IMR-90 (cell line): Measurements from ENCODE around the gene MBTD1. TPM values are rescaled to one million over a fixed set of nuclear protein-coding genes. Genes with fewer than 3 reads are reported as not detected.

Experiments
- ATAC-seq: fragments of 200-7000 bp; cut with Tn5 transposase; 2 replicates; pipeline ENCODE4 v1.9.1; 2020; ENCODE audit warnings: low read depth, mild to moderate bottlenecking, moderate library complexity
- BruUV-seq: library from RNA; stranded (reverse); fragments of 400-500 nt; replicated peaks from 2 replicates; lab custom pipeline; 2021; lab: Mats Ljungman, UMichigan
- CTCF ChIA-PET: fragments of 300-600 bp; formaldehyde crosslinking; extraction: SDS; loops from one replicate; lab custom pipeline; 2021; ENCODE audit warnings: antibody characterized with exemption; lab: Yijun Ruan, JAX
- POLR2A ChIA-PET: fragments of 300-600 bp; sonication (Branson Sonifier 250); formaldehyde crosslinking; loops from one replicate; lab custom pipeline; 2022; ENCODE audit warnings: antibody characterized with exemption; ENCODE audit not compliant: unreplicated experiment; lab: Charles Lee
- DNase-seq: peaks from one replicate; pipeline ENCODE4 v3.0.0; 2013
- H2AFZ ChIP-seq: replicated peaks from 2 replicates; pipeline ENCODE3; 2013; ENCODE audit warnings: low read length, mild to moderate bottlenecking; ENCODE audit not compliant: poor library complexity
- H2AK5ac ChIP-seq: 2 replicates; pipeline ENCODE4 v1.6.1; 2013; ENCODE audit warnings: low read depth, low read length, inconsistent platforms
- H2AK9ac ChIP-seq: replicated peaks from 2 replicates; pipeline ENCODE3; 2013; ENCODE audit warnings: mild to moderate bottlenecking, low read depth, low read length, moderate library complexity; ENCODE audit not compliant: poor library complexity
- H2BK120ac ChIP-seq: 2 replicates; pipeline ENCODE4 v1.6.1; 2013; ENCODE audit warnings: low read depth, low read length, inconsistent platforms
- H2BK15ac ChIP-seq: 3 replicates; pipeline ENCODE4 v1.6.1; 2013; ENCODE audit warnings: low read depth, low read length, inconsistent platforms
- H2BK20ac ChIP-seq: 2 replicates; pipeline ENCODE4 v1.6.1; 2013; ENCODE audit warnings: low read depth, mild to moderate bottlenecking, inconsistent platforms, low read length, moderate library complexity
- H2BK5ac ChIP-seq: 2 replicates; pipeline ENCODE4 v1.6.1; 2013; ENCODE audit warnings: mild to moderate bottlenecking, low read depth, low read length, inconsistent platforms; ENCODE audit not compliant: poor library complexity, severe bottlenecking
- H3K14ac ChIP-seq: replicated peaks from 2 replicates; pipeline ENCODE4 v1.6.1; 2013; ENCODE audit warnings: low read depth, low read length, inconsistent platforms
- H3K18ac ChIP-seq: 2 replicates; pipeline ENCODE4 v1.6.1; 2013; ENCODE audit warnings: low read depth, low read length, control low read depth
- H3K23ac ChIP-seq: 2 replicates; pipeline ENCODE4 v1.6.1; 2013; ENCODE audit warnings: low read depth, low read length, inconsistent platforms
- H3K27ac ChIP-seq: 2 replicates; pipeline ENCODE4 v1.5.1; 2013; ENCODE audit warnings: mild to moderate bottlenecking, control low read depth, low read length; ENCODE audit not compliant: insufficient read depth
- H3K27me3 ChIP-seq: 2 replicates; pipeline ENCODE4 v1.6.1; 2013; ENCODE audit warnings: low read length; ENCODE audit not compliant: control insufficient read depth, insufficient read depth
- H3K36me3 ChIP-seq: 2 replicates; pipeline ENCODE4 v1.6.1; 2013; ENCODE audit warnings: low read length, mixed read lengths; ENCODE audit not compliant: control insufficient read depth, insufficient read depth
- H3K4ac ChIP-seq: 2 replicates; pipeline ENCODE4 v1.6.1; 2013; ENCODE audit warnings: low read depth, low read length, inconsistent platforms
- H3K4me1 ChIP-seq: 2 replicates; pipeline ENCODE4 v1.6.1; 2013; ENCODE audit warnings: low read length, mixed read lengths; ENCODE audit not compliant: control insufficient read depth, insufficient read depth
- H3K4me2 ChIP-seq: 2 replicates; pipeline ENCODE4 v1.6.1; 2013; ENCODE audit warnings: low read depth, mild to moderate bottlenecking, control low read depth, low read length, moderate library complexity
- H3K4me3 ChIP-seq: 2 replicates; pipeline ENCODE4 v1.5.1; 2013; ENCODE audit warnings: low read depth, mild to moderate bottlenecking, control low read depth, low read length, moderate library complexity; ENCODE audit not compliant: insufficient read depth
- H3K56ac ChIP-seq: 2 replicates; pipeline ENCODE4 v1.6.1; 2013; ENCODE audit warnings: low read length, inconsistent platforms; ENCODE audit not compliant: insufficient read depth; ENCODE audit errors: extremely low read depth
- H3K79me1 ChIP-seq, 2 experiments: 2 replicates each; pipeline ENCODE4 v1.6.1; 2013; ENCODE audit warnings: low read length in 2 of 2, inconsistent platforms in 1 of 2, low read depth in 1 of 2
- H3K9ac ChIP-seq: 2 replicates; pipeline ENCODE4 v1.6.1; 2013; ENCODE audit warnings: low read depth, low read length, control low read depth
- H3K9me1 ChIP-seq: 2 replicates; pipeline ENCODE4 v1.6.1; 2013; ENCODE audit warnings: low read length, inconsistent platforms; ENCODE audit not compliant: insufficient read depth
- H3K9me3 ChIP-seq: 2 replicates; pipeline ENCODE4 v1.6.1; 2013; ENCODE audit warnings: low read length; ENCODE audit not compliant: control insufficient read depth, insufficient read depth
- H4K20me1 ChIP-seq: 2 replicates; pipeline ENCODE4 v1.6.1; 2013; ENCODE audit warnings: low read length, inconsistent platforms; ENCODE audit not compliant: insufficient read depth
- H4K5ac ChIP-seq: 2 replicates; pipeline ENCODE4 v1.6.1; 2013; ENCODE audit warnings: mild to moderate bottlenecking, low read depth, low read length, control low read depth
- H4K8ac ChIP-seq, 2 experiments: 2 replicates each; pipeline ENCODE4 v1.6.1; 2013; ENCODE audit warnings: low read depth in 2 of 2, low read length in 2 of 2, control low read depth in 1 of 2, inconsistent platforms in 1 of 2
- H4K91ac ChIP-seq: 2 replicates; pipeline ENCODE4 v1.6.1; 2013; ENCODE audit warnings: low read depth, low read length, inconsistent platforms; ENCODE audit not compliant: insufficient read depth
- BHLHE40 ChIP-seq: fragments of 150-350 bp; IDR thresholded peaks from 2 replicates; pipeline ENCODE4 v1.6.1; 2016; ENCODE audit warnings: mild to moderate bottlenecking, low read depth, low read length
- CEBPB ChIP-seq: IDR thresholded peaks from 2 replicates; pipeline ENCODE4 v1.6.1; 2012; ENCODE audit warnings: low read depth, low read length, improper control_type of control experiment
- MXI1 ChIP-seq: IDR thresholded peaks from 2 replicates; pipeline ENCODE4 v1.6.1; 2012; ENCODE audit warnings: low read depth, mild to moderate bottlenecking, low read length, moderate library complexity, borderline replicate concordance
- NFE2L2 ChIP-seq: fragments of 150-350 bp; IDR thresholded peaks from 2 replicates; pipeline ENCODE4 v1.6.1; 2016; ENCODE audit warnings: low read depth, mild to moderate bottlenecking, low read length
- RAD21 ChIP-seq: IDR thresholded peaks from 2 replicates; pipeline ENCODE4 v1.6.1; 2012; ENCODE audit warnings: low read length, improper control_type of control experiment
- SMC3 ChIP-seq: fragments of 150-350 bp; IDR thresholded peaks from 2 replicates; pipeline ENCODE4 v1.6.1; 2016; ENCODE audit warnings: low read depth, mild to moderate bottlenecking, antibody characterized with exemption, low read length, moderate library complexity
- dilution Hi-C: fragments of 300-500 bp; cut with HindIII; formaldehyde crosslinking; loops from one replicate; pipeline ENCODE4 v1.14.3; 2018; ENCODE audit warnings: low sequenced_read_pairs; ENCODE audit not compliant: unreplicated experiment
- in situ Hi-C: fragments of 300-500 bp; cut with MboI; formaldehyde crosslinking; loops from 3 replicates; pipeline ENCODE4 v1.14.3; 2019; ENCODE audit warnings: low sequenced_read_pairs, inconsistent platforms, mixed read lengths
- intact Hi-C: fragments of 100-400 bp; cut with micrococcal nuclease; formaldehyde crosslinking; loops from 2 replicates; pipeline ENCODE4 v1.10.0; 2022
- polyA plus RNA-seq, 3 experiments: library from polyadenylated mRNA; depleted of rRNA; stranded (reverse); fragments of >200 nt; gene quantifications; 2 replicates each; pipeline ENCODE4 v1.2.3, GENCODE V29; 2012; ENCODE audit warnings: low replicate concordance in 1 of 3
- total RNA-seq: library from RNA; depleted of rRNA; stranded (reverse); fragments of >200 nt; gene quantifications from 2 replicates; pipeline ENCODE4 v1.2.3, GENCODE V29; 2012

The MBTD1 gene
- total and polyA plus RNA-seq, 2 of the 4 experiments (the other 2 are of a cell fraction) = 3.2 to 5.6 TPM

- dilution Hi-C loops = no loop called here
- H3K27ac ChIP-seq = no peak overlapping the region
These were observed 126.9 kb downstream of the MBTD1 start for GRCh38 chr17:51132964-51133319.

More at GRCh38 chr17:51132964-51133319, 126.9 kb downstream of the MBTD1 start:
- POLR2A ChIA-PET = no interaction called here
- TF ChIP-seq MXI1 (no peak), SMC3 (no peak), BHLHE40 (no peak), RAD21 (no peak), NFE2L2 (no peak), CEBPB (no peak)
- Histone ChIP-seq H4K91ac (no peak overlapping the region), H3K79me1 (no peaks in the 10 kb centered on the region), H2BK120ac (no peak overlapping the region), H3K4ac (no peak overlapping the region), H2AFZ (no peak overlapping the region), H2AK9ac (no peak overlapping the region), H2AK5ac (no peak overlapping the region), H3K4me2 (no peak overlapping the region), H3K9ac (no peak overlapping the region), H3K23ac (no peak overlapping the region), H2BK5ac (no peak overlapping the region), H2BK15ac (no peak overlapping the region), H3K27me3 (no peaks in the 10 kb centered on the region), H3K18ac (no peak overlapping the region), H3K14ac (no peak overlapping the region), H3K4me3 (no peak overlapping the region), H3K9me1 (no peaks in the 10 kb centered on the region), H4K8ac (no peak overlapping the region), H3K56ac (no peak overlapping the region), H3K36me3 (no peaks in the 10 kb centered on the region), H3K4me1 (no peaks in the 10 kb centered on the region), H3K9me3 (no peaks in the 10 kb centered on the region), H4K20me1 (no peaks in the 10 kb centered on the region), H4K5ac (no peak overlapping the region), H2BK20ac (no peak overlapping the region)
- CTCF ChIA-PET = no interaction called here
- ATAC-seq (0 out of 2 replicates have a peak, but pooled peaks have one; percentile 21), DNase-seq (no peak)
- in situ Hi-C loops (no loop called here), intact Hi-C loops (no loop called here)
- BruUV-seq = no TSS peak
